CD4-positive, alpha-beta T cell (primary cell): Measurements from ENCODE around the gene TNP2. TPM values are rescaled to one million over a fixed set of nuclear protein-coding genes. Genes with fewer than 3 reads are reported as not detected.

Experiments
- ATAC-seq: fragments of 200-7000 bp; cut with Tn5 transposase; one replicate; pipeline ENCODE4 v1.10.0; 2022; ENCODE audit warnings: mild to moderate bottlenecking; ENCODE audit not compliant: poor library complexity
- CTCF ChIA-PET: fragments of 350-600 bp; sonication (Branson Sonifier 250); formaldehyde crosslinking; loops from one replicate; lab custom pipeline; 2021; ENCODE audit warnings: antibody characterized with exemption, inconsistent platforms; lab: Charles Lee
- POLR2A ChIA-PET: fragments of 350-600 bp; sonication (Branson Sonifier 250); formaldehyde crosslinking; loops from one replicate; lab custom pipeline; 2021; ENCODE audit warnings: antibody characterized with exemption, inconsistent platforms; lab: Charles Lee
- DNase-seq, 14 experiments: peaks; one replicate each; pipeline ENCODE4 v3.0.0-alpha.2; 2013 to 2020; ENCODE audit warnings: mixed read lengths in 2 of 14
- H3K27ac ChIP-seq, 2 donors: one replicate each; pipeline versions ENCODE4 v1.5.1 to v1.7.0; 2013; ENCODE audit warnings: low read length in 2 of 2, low read depth in 1 of 2, mild to moderate bottlenecking in 1 of 2
- H3K27me3 ChIP-seq, 2 experiments: 1 replicate in 1 of 2; 2 replicates in 1 of 2; pipeline versions ENCODE4 v1.6.1 to v1.7.0; 2013; ENCODE audit warnings: low read length in 2 of 2, control low read depth in 1 of 2, mild to moderate bottlenecking in 1 of 2, moderate library complexity in 1 of 2; ENCODE audit not compliant: insufficient read depth in 2 of 2, control insufficient read depth in 1 of 2
- H3K36me3 ChIP-seq: one replicate; pipeline ENCODE4 v1.6.1; 2013; ENCODE audit warnings: low read length, control low read depth; ENCODE audit not compliant: insufficient read depth
- H3K4me1 ChIP-seq: one replicate; pipeline ENCODE4 v1.6.1; 2013; ENCODE audit warnings: low read length, control low read depth; ENCODE audit not compliant: insufficient read depth
- H3K4me3 ChIP-seq: one replicate; pipeline ENCODE4 v1.5.1; 2013; ENCODE audit warnings: mild to moderate bottlenecking, low read length, moderate library complexity
- H3K9me3 ChIP-seq, 2 experiments: 1 replicate in 1 of 2; 2 replicates in 1 of 2; pipeline versions ENCODE4 v1.6.1 to v1.7.0; 2013; ENCODE audit warnings: low read length in 2 of 2, mild to moderate bottlenecking in 2 of 2, control low read depth in 1 of 2, moderate library complexity in 1 of 2; ENCODE audit not compliant: control insufficient read depth in 1 of 2, insufficient read depth in 1 of 2
- H3K27ac Mint-ChIP-seq: one replicate; pipeline ENCODE4 v1.8.0; 2020; ENCODE audit warnings: mixed read lengths
- H3K27me3 Mint-ChIP-seq: one replicate; pipeline ENCODE4 v1.8.0; 2021; ENCODE audit warnings: mixed read lengths
- H3K36me3 Mint-ChIP-seq: one replicate; pipeline ENCODE4 v1.8.0; 2021; ENCODE audit warnings: low read depth, mixed read lengths
- H3K4me1 Mint-ChIP-seq: one replicate; pipeline ENCODE4 v1.8.0; 2021; ENCODE audit warnings: low read depth, mixed read lengths
- H3K4me3 Mint-ChIP-seq: one replicate; pipeline ENCODE4 v1.8.0; 2020; ENCODE audit warnings: mild to moderate bottlenecking, mixed read lengths
- H3K9me3 Mint-ChIP-seq: one replicate; pipeline ENCODE4 v1.8.0; 2020; ENCODE audit warnings: mixed read lengths
- intact Hi-C, 2 experiments: fragments of 100-400 bp; cut with DNase I in 1 of 2; cut with micrococcal nuclease in 1 of 2; formaldehyde crosslinking; loops; one replicate each; pipeline versions ENCODE4 v1.15.1 to v1.9.0; 2023 to 2025; cut with DNase I, micrococcal nuclease
- total RNA-seq, 174 experiments: library from RNA in 2 of 174; stranded (reverse) in 2 of 174; gene quantifications; one replicate each; pipeline ENCODE4 v1.2.3 and lab custom pipeline; 2021 to 2026
- TF ChIP-seq, protein P1 (sequence below): fragments of 200-600 bp; IDR thresholded peaks from one replicate; pipeline ENCODE4 v1.8.0; 2022; ENCODE audit warnings: antibody characterized with exemption, mild to moderate bottlenecking

TNP2 gene
- total RNA-seq, 2 experiments from 2014 or later = not detected

DNA sequence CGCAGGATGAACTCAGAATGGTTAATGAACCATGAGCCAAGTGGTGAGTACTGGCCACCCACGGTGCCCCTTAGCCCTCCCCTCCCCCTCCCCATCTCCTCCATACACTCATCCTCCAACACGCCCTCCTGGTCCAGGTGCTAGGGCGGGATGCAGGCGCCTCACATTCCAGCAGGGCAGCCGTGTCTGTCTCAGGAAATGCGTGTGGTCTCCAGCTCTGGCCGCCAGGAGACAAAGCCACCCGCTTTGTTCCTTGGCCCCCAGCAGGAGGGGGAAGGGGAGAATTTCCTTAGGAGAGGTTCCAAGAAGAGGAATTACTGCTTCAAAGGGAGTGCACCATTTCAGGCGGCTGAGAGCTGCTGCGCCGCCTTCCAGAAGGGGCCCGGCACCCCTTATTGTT, 46.4 kb upstream of the TNP2 start:
- H3K4me3 Mint-ChIP-seq = no peak overlapping the region
- no peak overlapping the region for H3K27ac ChIP-seq
- H3K27me3 ChIP-seq = no peaks in the 10 kb centered on the region
- intact Hi-C loops = no loop called here
- H3K9me3 Mint-ChIP-seq = no peaks in the 10 kb centered on the region
- H3K36me3 Mint-ChIP-seq = no peaks in the 10 kb centered on the region
- H3K9me3 ChIP-seq = peaks cover 0 to 3% of the 10 kb centered on the region in 2 experiments
- DNase-seq (no peak), ATAC-seq (no peak)
- H3K27ac Mint-ChIP-seq = no peak overlapping the region
- H3K4me3 ChIP-seq = no peak overlapping the region
- no peaks in the 10 kb centered on the region for H3K27me3 Mint-ChIP-seq
- peaks cover 26% of the 10 kb centered on the region for H3K4me1 ChIP-seq
- POLR2A ChIA-PET = no interaction called here
- H3K36me3 ChIP-seq = no peaks in the 10 kb centered on the region
- TF ChIP-seq, protein P1, sequence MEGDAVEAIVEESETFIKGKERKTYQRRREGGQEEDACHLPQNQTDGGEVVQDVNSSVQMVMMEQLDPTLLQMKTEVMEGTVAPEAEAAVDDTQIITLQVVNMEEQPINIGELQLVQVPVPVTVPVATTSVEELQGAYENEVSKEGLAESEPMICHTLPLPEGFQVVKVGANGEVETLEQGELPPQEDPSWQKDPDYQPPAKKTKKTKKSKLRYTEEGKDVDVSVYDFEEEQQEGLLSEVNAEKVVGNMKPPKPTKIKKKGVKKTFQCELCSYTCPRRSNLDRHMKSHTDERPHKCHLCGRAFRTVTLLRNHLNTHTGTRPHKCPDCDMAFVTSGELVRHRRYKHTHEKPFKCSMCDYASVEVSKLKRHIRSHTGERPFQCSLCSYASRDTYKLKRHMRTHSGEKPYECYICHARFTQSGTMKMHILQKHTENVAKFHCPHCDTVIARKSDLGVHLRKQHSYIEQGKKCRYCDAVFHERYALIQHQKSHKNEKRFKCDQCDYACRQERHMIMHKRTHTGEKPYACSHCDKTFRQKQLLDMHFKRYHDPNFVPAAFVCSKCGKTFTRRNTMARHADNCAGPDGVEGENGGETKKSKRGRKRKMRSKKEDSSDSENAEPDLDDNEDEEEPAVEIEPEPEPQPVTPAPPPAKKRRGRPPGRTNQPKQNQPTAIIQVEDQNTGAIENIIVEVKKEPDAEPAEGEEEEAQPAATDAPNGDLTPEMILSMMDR = no peak
- CTCF ChIA-PET = no interaction called here
- peaks cover 36% of the 10 kb centered on the region for H3K4me1 Mint-ChIP-seq

DNA sequence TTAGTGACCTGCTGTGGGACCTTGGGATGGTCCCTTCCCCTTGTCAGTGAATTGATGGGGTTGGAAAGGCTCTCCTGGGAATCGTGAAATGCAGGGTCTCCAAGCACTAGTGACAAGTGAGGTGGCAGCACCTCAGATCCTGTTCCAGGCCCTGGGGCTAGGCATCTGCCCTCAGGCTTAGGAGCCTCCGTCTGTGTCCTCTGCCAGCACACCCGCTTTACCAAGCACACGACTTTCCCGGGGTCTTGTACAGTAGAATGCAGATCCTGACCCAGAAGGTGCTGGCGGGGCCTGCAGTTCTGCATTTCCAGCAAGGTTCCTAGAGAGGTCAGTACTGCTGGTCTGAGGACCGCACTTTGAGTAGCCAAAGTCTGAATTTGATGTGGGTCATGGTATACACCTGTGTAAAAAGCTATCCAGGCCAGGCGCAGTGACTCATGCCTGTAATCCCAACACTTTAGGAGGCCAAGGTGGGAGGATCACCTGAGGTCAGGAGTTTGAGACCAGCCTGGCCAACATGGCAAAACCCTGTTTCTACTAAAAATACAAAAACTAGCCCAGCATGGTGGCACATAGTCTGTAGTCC, 45.3 kb upstream of the TNP2 start:
- Histone ChIP-seq H3K27ac (no peak overlapping the region), H3K9me3 (peaks cover 0 to 3% of the 10 kb centered on the region in 2 experiments), H3K4me1 (peaks cover 28% of the 10 kb centered on the region), H3K4me3 (no peak overlapping the region), H3K36me3 (no peaks in the 10 kb centered on the region), H3K27me3 (no peaks in the 10 kb centered on the region)
- H3K27me3 Mint-ChIP-seq = no peaks in the 10 kb centered on the region
- H3K4me1 Mint-ChIP-seq = peaks cover 39% of the 10 kb centered on the region
- no peak overlapping the region for H3K4me3 Mint-ChIP-seq
- ChIA-PET POLR2A (no interaction called here), CTCF (no interaction called here)
- H3K36me3 Mint-ChIP-seq = no peaks in the 10 kb centered on the region
- TF ChIP-seq, protein P1 = no peak
- ATAC-seq (no peak), DNase-seq (no peak)
- H3K9me3 Mint-ChIP-seq = no peaks in the 10 kb centered on the region
- intact Hi-C loops = no loop called here
- peak overlapping the region; percentile 81 for H3K27ac Mint-ChIP-seq

DNA sequence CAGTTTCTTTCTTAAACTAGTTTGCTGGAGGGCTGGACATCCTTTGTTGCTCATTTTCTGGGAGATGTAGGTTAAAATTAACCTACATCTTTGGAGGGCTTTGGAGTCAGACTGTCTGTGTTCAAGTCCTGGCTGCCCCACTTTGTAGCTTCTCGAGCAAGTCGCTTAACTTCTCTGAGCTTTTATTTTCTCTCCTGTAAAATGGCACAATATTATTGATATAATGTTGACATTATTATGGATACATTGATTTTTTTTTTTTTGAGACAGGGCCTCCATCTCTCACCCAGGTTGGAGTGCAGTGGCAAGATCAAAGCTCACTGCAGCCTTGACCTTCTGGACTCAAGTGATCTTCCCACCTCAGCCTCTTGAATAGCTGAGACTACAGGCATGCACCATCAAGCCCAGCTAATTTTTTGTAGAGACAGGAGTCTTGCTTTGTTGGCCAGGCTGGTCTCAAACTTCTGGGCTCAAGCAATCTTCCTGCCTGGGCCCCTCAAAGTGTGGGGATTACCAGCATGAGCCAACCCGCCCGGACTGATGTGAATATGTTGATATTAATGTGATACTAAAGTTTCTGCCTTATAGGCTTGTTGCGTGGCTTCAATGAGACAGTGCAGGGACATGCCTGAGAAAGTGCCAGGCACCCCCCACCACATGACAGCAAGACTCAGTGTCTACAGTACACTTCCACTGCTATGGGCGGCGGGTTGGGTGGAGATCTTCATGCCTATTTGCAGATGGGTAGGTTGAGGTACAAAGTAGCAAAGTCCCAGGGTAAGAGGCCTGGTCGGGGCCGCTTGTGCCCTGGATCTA, 44.6 kb upstream of the TNP2 start:
- DNase-seq (no peak), ATAC-seq (no peak)
- CTCF ChIA-PET = no interaction called here
- Mint-ChIP-seq H3K4me3 (peak overlapping the region; percentile 20), H3K27me3 (no peaks in the 10 kb centered on the region), H3K4me1 (peaks cover 39% of the 10 kb centered on the region), H3K27ac (peak overlapping the region; percentile 81), H3K36me3 (no peaks in the 10 kb centered on the region), H3K9me3 (no peaks in the 10 kb centered on the region)
- TF ChIP-seq, protein P1 = no peak
- peaks cover 0 to under 1% of the 10 kb centered on the region in 2 experiments for H3K9me3 ChIP-seq
- H3K4me3 ChIP-seq = no peak overlapping the region
- no peaks in the 10 kb centered on the region for H3K36me3 ChIP-seq
- H3K4me1 ChIP-seq = peaks cover 34% of the 10 kb centered on the region
- intact Hi-C loops = no loop called here
- H3K27ac ChIP-seq = no peak overlapping the region
- POLR2A ChIA-PET = interaction anchor here (0.7 to 5.9 kb wide), 2 partner anchors 16 to 24 kb away, joined by 3 to 29 read pairs; no protein-coding TSS in a partner anchor
- H3K27me3 ChIP-seq = no peaks in the 10 kb centered on the region
